Right atrium auricular region (tissue), 2 donors: ENCODE measurements around the gene KCNQ1OT1. TPM values are rescaled to one million over a fixed set of nuclear protein-coding genes. Genes with fewer than 3 reads are reported as not detected.

ENCODE experiments used
- DNase-seq: peaks from one replicate; pipeline ENCODE4 v3.0.0-alpha.2; 2019; ENCODE audit warnings: low spot score
- H3K27ac ChIP-seq, 2 donors: fragments of 200-600 bp; sonication (generic); 1 replicate in 1 of 2; 2 replicates in 1 of 2; pipeline ENCODE4 v1.5.1; 2016 to 2019
- H3K27me3 ChIP-seq, 2 donors: fragments of 200-600 bp; sonication (generic); one replicate each; pipeline versions ENCODE4 v1.5.1 to v1.6.0; 2017 to 2019
- H3K36me3 ChIP-seq: fragments of 200-600 bp; sonication (generic); one replicate; pipeline ENCODE4 v1.5.1; 2016
- H3K4me1 ChIP-seq, 2 donors: fragments of 200-600 bp; sonication (generic); one replicate each; pipeline versions ENCODE4 v1.5.1 to v1.6.0; 2017 to 2019
- H3K4me3 ChIP-seq, 2 donors: fragments of 200-600 bp; sonication (generic); 1 replicate in 1 of 2; 2 replicates in 1 of 2; pipeline ENCODE4 v1.5.1; 2017 to 2019; ENCODE audit warnings: mild to moderate bottlenecking in 1 of 2, moderate library complexity in 1 of 2
- H3K9me3 ChIP-seq, 2 donors: fragments of 200-600 bp; sonication (generic); one replicate each; pipeline ENCODE4 v1.5.1; 2019
- total RNA-seq, 2 donors: library from RNA; depleted of rRNA; stranded (reverse); fragments of >200 nt; gene quantifications; one replicate each; pipeline ENCODE4 v1.1.0, GENCODE V29; 2016
- TF ChIP-seq, protein P1 (sequence below), 2 donors: fragments of 200-600 bp; sonication (generic); IDR thresholded peaks; one replicate each; pipeline ENCODE4 v1.5.1; 2019; ENCODE audit warnings: antibody characterized with exemption in 2 of 2

Gene KCNQ1OT1
- total RNA-seq, 2 donors from 2014 or later: 0.35 to 0.37 TPM

GRCh38 chr11:2709429-2709828, 9.6 kb upstream of the KCNQ1OT1 start:
- H3K36me3 ChIP-seq: no peaks in the 10 kb centered on the region
- TF ChIP-seq, protein P1, sequence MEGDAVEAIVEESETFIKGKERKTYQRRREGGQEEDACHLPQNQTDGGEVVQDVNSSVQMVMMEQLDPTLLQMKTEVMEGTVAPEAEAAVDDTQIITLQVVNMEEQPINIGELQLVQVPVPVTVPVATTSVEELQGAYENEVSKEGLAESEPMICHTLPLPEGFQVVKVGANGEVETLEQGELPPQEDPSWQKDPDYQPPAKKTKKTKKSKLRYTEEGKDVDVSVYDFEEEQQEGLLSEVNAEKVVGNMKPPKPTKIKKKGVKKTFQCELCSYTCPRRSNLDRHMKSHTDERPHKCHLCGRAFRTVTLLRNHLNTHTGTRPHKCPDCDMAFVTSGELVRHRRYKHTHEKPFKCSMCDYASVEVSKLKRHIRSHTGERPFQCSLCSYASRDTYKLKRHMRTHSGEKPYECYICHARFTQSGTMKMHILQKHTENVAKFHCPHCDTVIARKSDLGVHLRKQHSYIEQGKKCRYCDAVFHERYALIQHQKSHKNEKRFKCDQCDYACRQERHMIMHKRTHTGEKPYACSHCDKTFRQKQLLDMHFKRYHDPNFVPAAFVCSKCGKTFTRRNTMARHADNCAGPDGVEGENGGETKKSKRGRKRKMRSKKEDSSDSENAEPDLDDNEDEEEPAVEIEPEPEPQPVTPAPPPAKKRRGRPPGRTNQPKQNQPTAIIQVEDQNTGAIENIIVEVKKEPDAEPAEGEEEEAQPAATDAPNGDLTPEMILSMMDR (IDR thresholded peaks at IDR 0.05): no peak
- no peak overlapping the region for H3K27ac ChIP-seq
- peaks cover 0 to 12% of the 10 kb centered on the region in 2 donors for H3K4me1 ChIP-seq
- no peak overlapping the region for H3K4me3 ChIP-seq
- DNase-seq: no peak
- no peaks in the 10 kb centered on the region for H3K27me3 ChIP-seq
- H3K9me3 ChIP-seq: peaks cover 0 to 8% of the 10 kb centered on the region in 2 donors

- H3K9me3 ChIP-seq: peaks cover 0 to 8% of the 10 kb centered on the region in 2 donors
- DNase-seq: no peak
- H3K4me3 ChIP-seq: no peak overlapping the region
- no peaks in the 10 kb centered on the region for H3K27me3 ChIP-seq
- TF ChIP-seq, protein P1 (IDR thresholded peaks at IDR 0.05): no peak
- H3K36me3 ChIP-seq: no peaks in the 10 kb centered on the region
- peak overlapping the region in 1 of 2 donors; percentile 1 for H3K27ac ChIP-seq
- H3K4me1 ChIP-seq: peaks cover 0 to 12% of the 10 kb centered on the region in 2 donors
These were observed 9.0 kb upstream of the KCNQ1OT1 start for GRCh38 chr11:2708757-2709281.

GRCh38 chr11:2708151-2708581, 8.4 kb upstream of the KCNQ1OT1 start:
- Histone ChIP-seq H3K27ac (peak overlapping the region in 1 of 2 donors; percentile 1), H3K9me3 (peaks cover 0 to 8% of the 10 kb centered on the region in 2 donors), H3K4me1 (peaks cover 0 to 12% of the 10 kb centered on the region in 2 donors), H3K27me3 (no peaks in the 10 kb centered on the region), H3K36me3 (no peaks in the 10 kb centered on the region), H3K4me3 (no peak overlapping the region)
- TF ChIP-seq, protein P1 (IDR thresholded peaks at IDR 0.05): no peak
- peak; percentile 68 for DNase-seq

DNA sequence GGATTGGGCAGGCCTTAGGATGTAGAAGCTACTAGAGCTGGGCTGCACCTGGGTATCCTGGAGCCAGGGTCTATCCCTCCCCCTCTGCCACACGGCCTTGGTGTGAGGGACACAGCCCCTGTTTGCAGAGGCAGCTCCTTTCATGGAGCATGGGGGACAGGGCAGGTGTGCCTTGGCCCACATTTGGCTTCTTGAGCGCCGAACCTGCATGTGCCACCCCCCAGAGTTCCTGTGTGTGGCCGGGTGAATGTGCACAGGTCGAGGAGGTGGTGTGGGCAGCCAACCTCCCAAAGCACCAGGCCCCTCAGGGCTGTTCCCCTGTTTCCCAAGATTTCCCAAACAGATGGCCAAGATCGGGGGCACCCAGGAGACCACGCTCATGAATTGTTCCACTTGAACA, 7.9 kb upstream of the KCNQ1OT1 start:
- Histone ChIP-seq H3K4me3 (no peak overlapping the region), H3K9me3 (peaks cover 0 to 8% of the 10 kb centered on the region in 2 donors), H3K4me1 (peaks cover 0 to 12% of the 10 kb centered on the region in 2 donors), H3K27ac (no peak overlapping the region), H3K36me3 (no peaks in the 10 kb centered on the region), H3K27me3 (no peaks in the 10 kb centered on the region)
- TF ChIP-seq, protein P1 (IDR thresholded peaks at IDR 0.05): no peak
- DNase-seq: no peak

GRCh38 chr11:2706321-2706720, 6.5 kb upstream of the KCNQ1OT1 start:
- no peak overlapping the region for H3K4me3 ChIP-seq
- peaks cover 0 to 8% of the 10 kb centered on the region in 2 donors for H3K9me3 ChIP-seq
- peaks cover 0 to 12% of the 10 kb centered on the region in 2 donors for H3K4me1 ChIP-seq
- no peak overlapping the region for H3K27ac ChIP-seq
- TF ChIP-seq, protein P1 (IDR thresholded peaks at IDR 0.05): no peak
- no peak for DNase-seq
- no peaks in the 10 kb centered on the region for H3K36me3 ChIP-seq
- no peaks in the 10 kb centered on the region for H3K27me3 ChIP-seq
